Measurements from ENCODE around the gene LEKR1.

The LEKR1 gene

GRCh38 chr3:157063926-157064325 is 237.8 kb downstream of the LEKR1 start:
- DNase-seq = no peak

GRCh38 chr3:157064402-157064801 is 238.2 kb downstream of the LEKR1 start:
- DNase-seq = no peak

GRCh38 chr3:157065201-157065600 is 239.0 kb downstream of the LEKR1 start:
- DNase-seq = no peak

- DNase-seq = no peak
Measured at GRCh38 chr3:157066335-157067098, 240.4 kb downstream of the LEKR1 start.

GRCh38 chr3:157067114-157067513 is 241.0 kb downstream of the LEKR1 start:
- DNase-seq = no peak

GRCh38 chr3:157069406-157069805 is 243.3 kb downstream of the LEKR1 start:
- no peak for DNase-seq

GRCh38 chr3:157069846-157070677 is 243.9 kb downstream of the LEKR1 start:
- DNase-seq = no peak

- DNase-seq = no peak
Measured at GRCh38 chr3:157070678-157070999, 244.5 kb downstream of the LEKR1 start.

- DNase-seq = no peak
Measured at GRCh38 chr3:157071744-157072525, 245.8 kb downstream of the LEKR1 start.

- peak; percentile 60 for DNase-seq
Measured at GRCh38 chr3:157073810-157074209, 247.7 kb downstream of the LEKR1 start.

GRCh38 chr3:157074490-157074889 is 248.3 kb downstream of the LEKR1 start:
- DNase-seq = no peak

GRCh38 chr3:157074981-157075380 is 248.8 kb downstream of the LEKR1 start:
- no peak for DNase-seq

GRCh38 chr3:157075693-157076420 is 249.7 kb downstream of the LEKR1 start:
- no peak for DNase-seq

GRCh38 chr3:157077565-157077991 is 251.4 kb downstream of the LEKR1 start:
- DNase-seq = no peak

- no peak for DNase-seq
Measured at GRCh38 chr3:157078131-157078810, 252.1 kb downstream of the LEKR1 start.

- no peak for DNase-seq
Measured at GRCh38 chr3:157078811-157079185, 252.6 kb downstream of the LEKR1 start.

GRCh38 chr3:157079676-157080369 is 253.7 kb downstream of the LEKR1 start:
- no peak for DNase-seq

GRCh38 chr3:157081626-157082210 is 255.6 kb downstream of the LEKR1 start:
- peak; percentile 94 for DNase-seq

- peak; percentile 34 for DNase-seq
Measured at GRCh38 chr3:157082305-157082982, 256.3 kb downstream of the LEKR1 start.

- no peak for DNase-seq
Measured at GRCh38 chr3:157083824-157084223, 257.7 kb downstream of the LEKR1 start.
